HEK293 (cell line): ENCODE results near the gene WDTC1.

Experiments used
- CTCF ChIP-seq: fragments of 450-650 bp; formaldehyde crosslinking; IDR thresholded peaks from 2 replicates; pipeline ENCODE4 v1.5.1; 2016; ENCODE audit warnings: missing biosample characterization, missing genetic modification characterization
- MYNN ChIP-seq: fragments of 450-650 bp; formaldehyde crosslinking; IDR thresholded peaks from 2 replicates; pipeline ENCODE4 v1.5.1; 2016; ENCODE audit warnings: missing biosample characterization, missing genetic modification characterization, borderline replicate concordance
- RBAK ChIP-seq: fragments of 450-650 bp; formaldehyde crosslinking; IDR thresholded peaks from 2 replicates; pipeline ENCODE4 v1.5.1; 2016; ENCODE audit warnings: missing biosample characterization, missing genetic modification characterization
- ZNF239 ChIP-seq: fragments of 450-650 bp; formaldehyde crosslinking; IDR thresholded peaks from 2 replicates; pipeline ENCODE4 v1.5.1; 2016; ENCODE audit warnings: missing biosample characterization, missing genetic modification characterization
- ZNF501 ChIP-seq: fragments of 450-650 bp; formaldehyde crosslinking; IDR thresholded peaks from 2 replicates; pipeline ENCODE4 v1.5.1; 2016; ENCODE audit warnings: missing biosample characterization, missing genetic modification characterization
- ZNF792 ChIP-seq: fragments of 450-650 bp; formaldehyde crosslinking; IDR thresholded peaks from 2 replicates; pipeline ENCODE4 v1.5.1; 2016; ENCODE audit warnings: missing biosample characterization, missing genetic modification characterization

- TF ChIP-seq CTCF (tag by site-specific recombination) (no peak), RBAK (tag by site-specific recombination) (no peak), ZNF239 (tag by site-specific recombination) (no peak), ZNF792 (tag by site-specific recombination) (no peak), MYNN (tag by site-specific recombination) (no peak), ZNF501 (tag by site-specific recombination) (no peak)
Observed at GRCh38 chr1:27255136-27255535, 20.7 kb downstream of the WDTC1 start.
